ENCODE results near the gene CHMP1A.

CHMP1A gene

DNA sequence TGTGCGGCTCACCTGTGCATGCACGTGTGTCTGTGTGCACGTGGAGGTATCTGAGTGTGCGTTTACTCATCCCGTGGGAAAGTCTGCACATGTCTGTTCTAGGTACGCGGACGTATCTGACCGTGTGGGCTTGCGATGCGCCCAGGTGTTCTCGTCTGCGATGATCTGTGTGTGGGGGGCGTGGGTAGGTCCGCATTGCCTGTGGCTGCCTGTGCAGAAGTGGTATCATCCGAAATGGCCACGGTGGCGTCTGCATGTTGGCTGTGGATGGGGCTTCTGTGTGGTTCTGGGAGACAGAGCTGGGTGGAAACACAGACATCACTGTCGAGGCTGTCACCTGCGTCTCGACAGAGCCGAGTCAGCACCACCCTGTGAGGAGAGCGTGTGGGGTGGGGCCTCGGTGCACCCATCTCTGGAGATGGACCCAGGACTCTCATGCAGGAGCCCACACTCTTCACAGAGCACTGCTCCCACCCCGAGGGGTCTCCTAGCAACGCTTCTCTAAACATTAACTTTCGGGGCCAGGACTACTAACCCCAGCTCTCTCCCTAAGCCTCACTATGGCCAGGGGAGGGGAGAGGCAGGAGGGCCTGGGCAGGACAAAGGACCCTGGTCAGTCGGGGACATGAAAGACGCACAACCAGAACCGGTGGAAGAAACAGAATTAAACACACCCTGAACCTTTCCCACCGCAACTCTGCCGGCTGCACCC is 35.7 kb downstream of the CHMP1A start:
- no peak for DNase-seq

- no peak for DNase-seq
Measured at GRCh38 chr16:89621136-89621697, 36.3 kb downstream of the CHMP1A start.

DNA sequence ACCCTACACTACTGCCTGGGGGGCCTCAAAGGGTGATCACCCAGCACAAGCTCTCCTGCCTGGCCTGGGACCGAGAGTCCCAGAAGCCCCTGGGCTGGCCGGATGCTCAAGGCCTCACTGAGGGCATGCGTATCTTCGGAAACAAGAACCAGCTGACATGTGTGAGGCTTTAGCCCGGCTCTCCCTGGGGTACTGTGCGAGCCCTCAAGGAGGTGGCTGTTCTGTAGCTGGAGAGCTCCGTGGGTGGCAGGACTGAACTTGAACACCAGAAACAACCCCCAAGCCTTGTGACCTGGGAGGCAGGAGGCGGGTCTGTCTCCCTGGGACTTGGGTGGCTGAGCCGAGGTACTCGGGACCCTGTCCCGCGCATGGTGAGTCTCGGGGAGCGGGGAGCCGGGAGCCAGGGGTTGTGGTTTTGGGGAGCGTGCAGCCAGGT is 37.1 kb downstream of the CHMP1A start:
- no peak for DNase-seq

DNA sequence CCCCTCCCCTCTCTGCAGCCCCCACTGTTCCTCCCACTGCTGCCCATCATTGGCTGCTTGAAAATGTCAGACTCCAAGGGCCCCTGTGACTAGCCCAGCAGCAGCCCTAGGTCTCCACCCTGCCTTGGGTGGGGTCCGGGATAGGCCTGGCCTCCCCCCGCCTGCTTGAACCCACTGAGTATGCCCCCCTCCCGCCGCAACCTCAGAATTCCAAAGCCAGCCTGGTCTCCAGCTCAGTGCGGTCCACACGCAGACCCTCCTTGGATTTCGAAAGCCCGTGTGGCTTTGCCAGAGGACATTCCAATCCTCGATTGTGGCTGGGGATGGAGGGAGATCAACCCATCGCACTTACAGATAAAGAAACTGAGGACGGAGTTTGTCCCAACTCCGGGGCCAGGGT is 37.7 kb downstream of the CHMP1A start:
- no peak for DNase-seq

- no peak for DNase-seq
Measured at GRCh38 chr16:89618109-89618998, 39.2 kb downstream of the CHMP1A start.

DNA sequence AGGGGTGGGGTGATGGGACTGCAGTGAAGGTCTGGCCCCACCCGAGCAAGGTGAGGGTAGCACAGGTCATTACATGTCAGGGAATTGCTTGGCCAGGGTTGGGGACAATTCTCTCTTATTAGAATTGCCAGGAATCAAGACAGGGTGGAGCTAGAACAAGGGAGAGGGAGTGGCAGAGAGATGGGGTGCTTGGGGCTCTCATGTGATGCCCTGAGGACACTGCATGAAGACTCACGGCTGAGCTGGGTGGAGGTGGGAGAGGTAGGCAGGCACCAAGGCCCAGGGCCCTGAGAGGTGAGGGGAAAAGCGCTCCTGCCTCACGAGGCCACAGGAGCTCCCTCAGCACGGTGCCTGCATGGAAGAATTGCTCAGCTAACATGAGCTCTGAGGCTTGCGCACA is 40.5 kb downstream of the CHMP1A start:
- DNase-seq: no peak

GRCh38 chr16:89616623-89617022 is 40.9 kb downstream of the CHMP1A start:
- DNase-seq: no peak

DNA sequence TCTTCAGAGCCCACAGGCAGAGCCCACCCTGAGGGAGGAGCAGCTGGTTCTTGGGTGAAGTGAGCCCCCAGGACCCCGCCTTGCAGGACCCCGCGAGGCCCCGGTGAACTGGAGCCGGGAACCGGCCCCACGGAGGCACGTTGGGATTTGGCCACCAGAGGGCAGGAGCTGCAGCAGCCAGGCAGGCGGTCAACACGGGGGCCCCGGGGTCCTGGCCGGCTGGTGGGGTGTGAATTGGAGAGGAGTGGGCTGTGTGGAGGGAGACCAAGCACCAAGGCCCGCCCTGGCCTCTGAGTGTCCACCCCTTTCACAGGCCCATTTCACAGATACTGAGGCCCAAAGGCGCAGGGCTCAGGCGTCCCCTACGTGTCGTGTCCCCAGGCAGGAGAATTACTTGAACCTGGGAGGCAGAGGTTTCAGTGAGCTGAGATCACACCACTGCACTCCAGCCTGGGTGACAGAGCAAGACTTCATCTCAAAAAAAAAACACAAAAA is 41.9 kb downstream of the CHMP1A start:
- peak; percentile 7 for DNase-seq

DNA sequence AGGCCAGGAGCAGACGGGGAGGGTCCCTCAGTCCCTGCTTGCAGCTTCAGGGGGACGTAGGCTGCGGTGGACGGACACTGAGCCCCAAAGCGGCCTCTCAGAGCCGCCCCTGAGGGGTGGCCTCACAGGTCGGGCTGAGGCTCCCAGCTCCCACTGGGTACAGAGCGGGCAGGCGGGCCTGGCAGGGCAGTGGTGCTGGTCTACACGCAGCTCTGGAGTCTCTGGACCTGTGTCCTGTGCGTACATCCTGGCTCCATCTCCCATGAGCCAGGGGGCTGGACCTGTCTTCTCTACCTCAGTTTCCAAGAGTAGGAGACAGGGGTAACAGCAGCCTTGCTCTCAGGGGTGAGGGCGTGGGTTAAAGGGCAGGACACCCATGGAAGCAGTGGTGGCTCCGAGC is 42.3 kb downstream of the CHMP1A start:
- DNase-seq: no peak

DNA sequence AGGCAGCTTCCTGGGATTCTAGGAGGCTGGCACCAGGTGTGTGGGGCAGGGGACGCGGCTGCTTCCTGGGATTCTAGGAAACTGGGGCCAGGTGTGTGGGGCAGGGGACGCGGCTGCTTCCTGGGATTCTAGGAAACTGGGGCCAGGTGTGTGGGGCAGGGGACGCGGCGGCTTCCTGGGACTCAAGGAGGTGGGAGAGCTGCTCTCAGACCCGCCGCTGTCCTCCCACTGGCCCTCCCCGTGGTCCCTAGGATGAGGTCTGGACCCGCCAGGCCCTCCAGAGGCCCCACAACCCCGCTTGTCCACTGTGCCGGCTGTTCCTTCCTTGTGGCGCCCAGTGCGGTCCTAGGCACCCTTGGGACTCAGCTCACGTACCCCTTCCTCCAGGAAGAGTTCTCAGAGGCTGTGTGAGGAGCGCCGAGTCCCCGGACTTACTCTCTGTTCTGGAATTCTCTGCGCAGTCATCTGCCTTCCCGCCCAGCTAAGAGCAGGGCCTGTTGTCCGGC is 43.5 kb downstream of the CHMP1A start:
- DNase-seq: no peak

DNA sequence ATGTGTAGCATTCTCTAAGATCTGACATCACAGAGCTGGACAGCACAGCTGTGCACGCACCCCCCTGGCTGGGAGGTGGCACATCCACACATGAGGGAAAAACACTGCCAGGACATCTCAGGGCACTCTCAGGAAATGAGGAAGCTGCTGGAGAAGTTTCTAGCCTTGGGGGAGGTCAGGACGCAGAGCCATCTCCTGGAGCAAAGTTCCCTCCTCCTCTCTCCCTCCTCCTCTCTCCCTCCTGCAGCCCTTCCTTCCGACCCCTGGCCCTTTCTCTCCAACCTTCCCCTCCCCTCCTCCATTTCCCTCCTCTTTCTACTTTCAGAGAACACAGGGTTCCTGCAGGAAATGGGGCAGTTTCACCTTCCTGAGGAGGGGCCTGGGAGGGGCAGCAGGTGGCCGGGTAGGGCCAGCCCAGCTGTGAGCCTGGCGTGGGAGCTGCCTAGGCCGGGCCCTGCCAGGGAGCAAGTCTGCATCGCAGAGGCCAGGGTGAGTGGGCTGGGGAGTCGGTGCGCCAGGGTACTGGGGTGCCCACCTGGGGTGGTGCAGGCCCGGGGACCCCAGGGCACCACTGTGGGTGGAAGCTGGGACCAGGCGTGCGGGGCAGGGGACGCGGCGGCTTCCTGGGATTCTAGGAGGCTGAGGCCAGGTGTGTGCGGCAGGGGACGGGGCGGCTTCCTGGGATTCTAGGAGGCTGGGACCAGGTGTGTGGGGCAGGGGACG is 44.1 kb downstream of the CHMP1A start, which contains the start of gene DPEP1:
TSS of gene DPEP1 (plus strand) at position 412 of the 723 bp plus-strand sequence. CDS start 16,769 bp downstream, outside the sequence.
- DNase-seq: no peak

- no peak for DNase-seq
Measured at GRCh38 chr16:89612415-89613166, 44.9 kb downstream of the CHMP1A start.

DNA sequence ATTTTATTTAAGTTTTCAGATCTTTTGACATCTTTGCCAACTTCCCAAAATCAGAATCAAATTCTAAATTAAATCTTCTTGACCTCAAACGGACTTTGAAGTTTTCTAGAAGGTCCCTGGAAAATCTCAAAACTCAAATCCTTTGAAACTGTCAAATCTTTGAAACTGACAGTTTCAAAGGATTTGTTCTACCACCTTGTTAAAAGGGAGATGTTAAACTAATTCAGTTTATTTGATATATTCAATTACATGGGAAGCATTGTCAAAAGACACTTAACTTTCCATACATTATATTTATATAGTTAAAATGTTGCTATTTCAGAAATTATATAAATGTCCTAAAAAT is 47.4 kb downstream of the CHMP1A start:
- no peak for DNase-seq

GRCh38 chr16:89607937-89608740 is 49.4 kb downstream of the CHMP1A start:
- no peak for DNase-seq

DNA sequence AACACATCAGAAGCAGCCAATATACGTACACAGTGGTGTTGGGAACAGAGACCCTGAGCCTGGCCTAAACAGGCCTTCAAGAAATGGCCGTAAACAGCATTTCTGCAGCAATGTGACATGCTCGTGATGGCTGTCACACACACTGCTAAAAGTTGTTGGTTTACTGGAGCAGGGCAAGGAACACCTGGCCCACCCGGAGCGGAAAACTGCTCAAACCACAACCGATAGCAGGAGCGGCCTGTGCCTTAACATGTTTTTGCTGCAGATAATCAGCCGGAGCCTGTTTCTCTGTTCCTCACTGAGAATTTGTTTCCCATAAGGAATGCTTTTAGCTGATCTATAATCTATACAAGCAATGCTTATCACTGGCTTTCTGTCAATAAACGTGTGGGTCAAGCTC is 50.1 kb downstream of the CHMP1A start:
- DNase-seq: no peak

- DNase-seq: no peak
Measured at GRCh38 chr16:89606006-89606405, 51.5 kb downstream of the CHMP1A start.

DNA sequence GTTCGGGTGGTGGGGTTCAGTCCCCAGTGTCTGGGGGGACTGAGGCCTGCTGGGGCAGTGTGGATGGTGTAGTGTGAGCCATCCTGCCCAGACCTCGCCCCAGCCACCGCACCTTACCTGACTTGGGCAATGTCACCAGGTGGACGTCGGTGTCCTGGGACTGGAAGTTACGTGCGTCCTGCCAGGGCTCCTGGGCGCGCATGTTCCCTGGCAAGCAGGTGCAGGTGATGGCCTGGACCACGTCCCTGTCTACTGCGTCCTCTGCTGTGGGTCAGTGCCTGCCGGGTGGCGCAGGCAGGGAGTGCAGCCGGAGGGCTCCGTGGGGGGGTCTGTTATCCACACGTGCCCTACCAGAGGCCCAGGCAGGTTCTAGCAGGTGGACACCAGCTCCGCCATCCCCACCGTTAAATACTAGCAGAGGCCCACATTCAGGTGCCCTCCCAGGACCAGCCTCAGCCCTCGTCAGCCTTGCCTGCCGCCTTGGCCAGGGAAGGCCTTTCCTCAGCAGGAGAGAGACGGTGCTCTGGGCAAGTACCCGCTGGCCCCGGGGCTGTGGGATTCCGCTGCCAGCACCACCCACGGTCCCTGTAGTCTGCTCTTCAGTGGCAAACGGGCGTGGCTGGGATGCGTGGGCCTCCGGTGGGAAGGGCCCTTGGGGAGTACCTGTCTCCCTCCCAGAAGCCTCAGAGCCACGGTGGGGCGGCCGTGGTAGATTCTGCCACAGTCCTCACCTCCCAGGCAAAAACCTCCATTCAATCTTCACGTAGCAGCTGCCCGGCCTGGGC is 52.1 kb downstream of the CHMP1A start:
- DNase-seq: no peak

DNA sequence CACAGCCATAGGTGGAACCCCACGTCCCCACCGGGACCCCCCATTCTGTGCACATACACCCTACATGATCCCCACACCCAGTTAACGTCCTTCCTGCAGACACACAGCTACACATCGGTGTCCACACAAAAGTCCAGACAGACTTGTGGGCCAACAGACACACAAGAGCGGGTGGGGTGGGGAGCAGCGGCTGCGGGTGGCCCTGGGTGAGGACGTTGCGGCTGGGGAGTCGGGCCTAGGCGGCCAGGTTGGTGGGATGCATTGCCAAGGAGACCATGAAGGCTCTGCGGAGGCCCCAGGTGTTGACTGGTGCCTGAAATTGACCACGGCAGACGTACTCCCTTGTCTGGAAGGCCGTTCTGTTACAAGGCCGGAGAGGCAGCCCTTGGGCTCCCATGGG is 52.7 kb downstream of the CHMP1A start:
- no peak for DNase-seq

GRCh38 chr16:89602952-89603590 is 54.4 kb downstream of the CHMP1A start:
- DNase-seq: no peak

All from NCI-H345 (cell line).